ENCODE results near the gene GARIN5B.

GRCh38 chr19:55358493-55358892, 4.6 kb downstream of the GARIN5B start:
- TF ChIP-seq POLR2AphosphoS5 (IDR thresholded peaks at IDR 0.05; ENCODE audit: low read depth, low read length) (no peak), POLR2A (IDR thresholded peaks at IDR 0.05; ENCODE audit: low read depth, low read length) (no peak), SPI1 (IDR thresholded peaks at IDR 0.05; ENCODE audit: low read depth, low read length) (no peak)
